Measurements from ENCODE around the gene SDCBP2.

Gene SDCBP2

GRCh38 chr20:1297486-1297885, 31.5 kb downstream of the SDCBP2 start:
- H2BK120ac ChIP-seq (ENCODE audit: low read depth, low read length) = no peak overlapping the region
- H3K14ac ChIP-seq (ENCODE audit: low read length) = no peak overlapping the region
- no peak for DNase-seq (ENCODE audit: low spot score)
- H3K36me3 ChIP-seq (replicated peaks in 1 of 2; ENCODE audit: control insufficient read depth in 2 of 2, insufficient read depth in 2 of 2, low read length in 2 of 2) = no peaks in the 10 kb centered on the region
- no peak overlapping the region for H2BK12ac ChIP-seq (ENCODE audit: low read length)
- no peak overlapping the region for H2BK5ac ChIP-seq (ENCODE audit: low read length)
- no peak overlapping the region for H3K9ac ChIP-seq (ENCODE audit: low read depth, low read length, poor library complexity)
- H4K8ac ChIP-seq (ENCODE audit: low read depth, low read length) = no peak overlapping the region
- H2AFZ ChIP-seq (ENCODE audit: low read length) = no peak overlapping the region
- no peaks in the 10 kb centered on the region for H3K9me3 ChIP-seq (replicated peaks in 1 of 2; ENCODE audit: control insufficient read depth in 2 of 2, insufficient read depth in 1 of 2, low read depth in 1 of 2, low read length in 2 of 2)
- H3K23ac ChIP-seq (ENCODE audit: low read depth, low read length, poor library complexity) = no peak overlapping the region
- peaks cover 0 to 36% (median 0%) of the 10 kb centered on the region in 3 experiments for H3K27me3 ChIP-seq (ENCODE audit: control insufficient read depth in 3 of 3, insufficient read depth in 3 of 3, low read depth in 1 of 3, low read length in 3 of 3)
- H3K4me2 ChIP-seq (ENCODE audit: insufficient read depth, low read length, poor library complexity, severe bottlenecking) = no peak overlapping the region
- no CpG with 5 or more reads among the region's 2 CpGs for WGBS, 2 donors (ENCODE audit: extremely low coverage in 2 of 2, insufficient read length in 2 of 2, insufficient replicate concordance in 1 of 2)
- no peak overlapping the region for H3K4me3 ChIP-seq (ENCODE audit: low read length in 2 of 2)
- H3K4me1 ChIP-seq (ENCODE audit: control insufficient read depth in 2 of 2, insufficient read depth in 1 of 2, low read depth in 1 of 2, low read length in 2 of 2) = peaks cover 0 to 6% of the 10 kb centered on the region in 2 donors
- H4K91ac ChIP-seq (ENCODE audit: low read depth, low read length, poor library complexity) = no peak overlapping the region
- no peak overlapping the region for H3K27ac ChIP-seq (replicated peaks; ENCODE audit: low read length)
- H3K79me1 ChIP-seq (ENCODE audit: low read depth, low read length) = no peaks in the 10 kb centered on the region
- no peak overlapping the region for H2AK5ac ChIP-seq (ENCODE audit: low read depth, low read length)
- no peak overlapping the region for H2BK15ac ChIP-seq (ENCODE audit: low read length)
- no peak overlapping the region for H3K18ac ChIP-seq (ENCODE audit: low read length)
- H3K4ac ChIP-seq (ENCODE audit: low read length) = no peak overlapping the region

GRCh38 chr20:1296922-1297321, 32.0 kb downstream of the SDCBP2 start:
- Histone ChIP-seq H3K27ac (replicated peaks; ENCODE audit: low read length) (no peak overlapping the region), H3K23ac (ENCODE audit: low read depth, low read length, poor library complexity) (no peak overlapping the region), H3K4me3 (ENCODE audit: low read length in 2 of 2) (no peak overlapping the region), H3K4me2 (ENCODE audit: insufficient read depth, low read length, poor library complexity, severe bottlenecking) (no peak overlapping the region), H3K4me1 (ENCODE audit: control insufficient read depth in 2 of 2, insufficient read depth in 1 of 2, low read depth in 1 of 2, low read length in 2 of 2) (peaks cover 0 to 6% of the 10 kb centered on the region in 2 donors), H3K79me1 (ENCODE audit: low read depth, low read length) (no peaks in the 10 kb centered on the region), H3K9ac (ENCODE audit: low read depth, low read length, poor library complexity) (no peak overlapping the region), H3K14ac (ENCODE audit: low read length) (no peak overlapping the region), H2AFZ (ENCODE audit: low read length) (no peak overlapping the region), H2AK5ac (ENCODE audit: low read depth, low read length) (no peak overlapping the region), H4K8ac (ENCODE audit: low read depth, low read length) (no peak overlapping the region), H3K36me3 (replicated peaks in 1 of 2; ENCODE audit: control insufficient read depth in 2 of 2, insufficient read depth in 2 of 2, low read length in 2 of 2) (no peaks in the 10 kb centered on the region), H2BK12ac (ENCODE audit: low read length) (no peak overlapping the region), H3K27me3 (ENCODE audit: control insufficient read depth in 3 of 3, insufficient read depth in 3 of 3, low read depth in 1 of 3, low read length in 3 of 3) (peaks cover 0 to 41% (median 0%) of the 10 kb centered on the region in 3 experiments), H3K18ac (ENCODE audit: low read length) (no peak overlapping the region), H2BK120ac (ENCODE audit: low read depth, low read length) (peak overlapping the region; percentile 6), H2BK15ac (ENCODE audit: low read length) (no peak overlapping the region), H3K9me3 (replicated peaks in 1 of 2; ENCODE audit: control insufficient read depth in 2 of 2, insufficient read depth in 1 of 2, low read depth in 1 of 2, low read length in 2 of 2) (no peaks in the 10 kb centered on the region), H2BK5ac (ENCODE audit: low read length) (no peak overlapping the region), H3K4ac (ENCODE audit: low read length) (no peak overlapping the region), H4K91ac (ENCODE audit: low read depth, low read length, poor library complexity) (no peak overlapping the region)
- no peak for DNase-seq (ENCODE audit: low spot score)
- WGBS, 2 donors (ENCODE audit: extremely low coverage in 2 of 2, insufficient read length in 2 of 2, insufficient replicate concordance in 1 of 2) = no CpG with 5 or more reads among the region's 14 CpGs

GRCh38 chr20:1296117-1296610, 32.8 kb downstream of the SDCBP2 start:
- Histone ChIP-seq H3K14ac (ENCODE audit: low read length) (no peak overlapping the region), H3K4me3 (ENCODE audit: low read length in 2 of 2) (no peak overlapping the region), H3K4ac (ENCODE audit: low read length) (no peak overlapping the region), H3K4me2 (ENCODE audit: insufficient read depth, low read length, poor library complexity, severe bottlenecking) (no peak overlapping the region), H2BK5ac (ENCODE audit: low read length) (no peak overlapping the region), H2AK5ac (ENCODE audit: low read depth, low read length) (no peak overlapping the region), H3K18ac (ENCODE audit: low read length) (no peak overlapping the region), H4K91ac (ENCODE audit: low read depth, low read length, poor library complexity) (no peak overlapping the region), H3K36me3 (replicated peaks in 1 of 2; ENCODE audit: control insufficient read depth in 2 of 2, insufficient read depth in 2 of 2, low read length in 2 of 2) (no peaks in the 10 kb centered on the region), H3K9me3 (replicated peaks in 1 of 2; ENCODE audit: control insufficient read depth in 2 of 2, insufficient read depth in 1 of 2, low read depth in 1 of 2, low read length in 2 of 2) (no peaks in the 10 kb centered on the region), H3K79me1 (ENCODE audit: low read depth, low read length) (no peaks in the 10 kb centered on the region), H3K9ac (ENCODE audit: low read depth, low read length, poor library complexity) (no peak overlapping the region), H2BK15ac (ENCODE audit: low read length) (no peak overlapping the region), H2BK120ac (ENCODE audit: low read depth, low read length) (no peak overlapping the region), H3K27ac (replicated peaks; ENCODE audit: low read length) (no peak overlapping the region), H3K4me1 (ENCODE audit: control insufficient read depth in 2 of 2, insufficient read depth in 1 of 2, low read depth in 1 of 2, low read length in 2 of 2) (peaks cover 0 to 5% of the 10 kb centered on the region in 2 donors), H2BK12ac (ENCODE audit: low read length) (no peak overlapping the region), H4K8ac (ENCODE audit: low read depth, low read length) (no peak overlapping the region), H3K23ac (ENCODE audit: low read depth, low read length, poor library complexity) (no peak overlapping the region), H3K27me3 (ENCODE audit: control insufficient read depth in 3 of 3, insufficient read depth in 3 of 3, low read depth in 1 of 3, low read length in 3 of 3) (peaks cover 0 to 46% (median 0%) of the 10 kb centered on the region in 3 experiments), H2AFZ (ENCODE audit: low read length) (no peak overlapping the region)
- no peak for DNase-seq (ENCODE audit: low spot score)
- WGBS, 2 donors (ENCODE audit: extremely low coverage in 2 of 2, insufficient read length in 2 of 2, insufficient replicate concordance in 1 of 2) = no CpG with 5 or more reads among the region's 20 CpGs

- no peak for DNase-seq (ENCODE audit: low spot score)
- Histone ChIP-seq H2BK15ac (ENCODE audit: low read length) (no peak overlapping the region), H3K9ac (ENCODE audit: low read depth, low read length, poor library complexity) (peak overlapping the region; percentile 80), H2AK5ac (ENCODE audit: low read depth, low read length) (peak overlapping the region; percentile 50), H2BK5ac (ENCODE audit: low read length) (no peak overlapping the region), H3K79me1 (ENCODE audit: low read depth, low read length) (no peaks in the 10 kb centered on the region), H3K4me3 (ENCODE audit: low read length in 2 of 2) (no peak overlapping the region), H3K4me2 (ENCODE audit: insufficient read depth, low read length, poor library complexity, severe bottlenecking) (no peak overlapping the region), H2AFZ (ENCODE audit: low read length) (no peak overlapping the region), H3K18ac (ENCODE audit: low read length) (peak overlapping the region; percentile 20), H3K4me1 (ENCODE audit: control insufficient read depth in 2 of 2, insufficient read depth in 1 of 2, low read depth in 1 of 2, low read length in 2 of 2) (no peaks in the 10 kb centered on the region), H4K8ac (ENCODE audit: low read depth, low read length) (no peak overlapping the region), H3K9me3 (replicated peaks in 1 of 2; ENCODE audit: control insufficient read depth in 2 of 2, insufficient read depth in 1 of 2, low read depth in 1 of 2, low read length in 2 of 2) (no peaks in the 10 kb centered on the region), H4K91ac (ENCODE audit: low read depth, low read length, poor library complexity) (no peak overlapping the region), H2BK12ac (ENCODE audit: low read length) (no peak overlapping the region), H3K23ac (ENCODE audit: low read depth, low read length, poor library complexity) (no peak overlapping the region), H3K14ac (ENCODE audit: low read length) (no peak overlapping the region), H2BK120ac (ENCODE audit: low read depth, low read length) (no peak overlapping the region), H3K36me3 (replicated peaks in 1 of 2; ENCODE audit: control insufficient read depth in 2 of 2, insufficient read depth in 2 of 2, low read length in 2 of 2) (no peaks in the 10 kb centered on the region), H3K4ac (ENCODE audit: low read length) (no peak overlapping the region), H3K27me3 (ENCODE audit: control insufficient read depth in 3 of 3, insufficient read depth in 3 of 3, low read depth in 1 of 3, low read length in 3 of 3) (peaks cover 0 to 50% (median 0%) of the 10 kb centered on the region in 3 experiments), H3K27ac (replicated peaks; ENCODE audit: low read length) (no peak overlapping the region)
- no CpG with 5 or more reads among the region's 20 CpGs for WGBS, 2 donors (ENCODE audit: extremely low coverage in 2 of 2, insufficient read length in 2 of 2, insufficient replicate concordance in 1 of 2)
These were observed 33.5 kb downstream of the SDCBP2 start for GRCh38 chr20:1295276-1295930.

All from neuronal stem cell (in vitro differentiated cells).